SK-N-SH treated with all-trans-retinoic acid at 6 μM for 48 hours (cell line): ENCODE data around the gene DHX34.
"Not testable (repeated sequence)": the region's sequence is repeated elsewhere in the genome, so short reads cannot be mapped to it uniquely, and the experiment has no call there.

Source experiments
- ATAC-seq: fragments of 200-7000 bp; cut with Tn5 transposase; 3 replicates; pipeline ENCODE4 v1.9.1; 2020; ENCODE audit warnings: mild to moderate bottlenecking, moderate library complexity
- CREB5 ChIP-seq: fragments of 250-450 bp; sonication (Bioruptor Pico); IDR thresholded peaks from 2 replicates; pipeline ENCODE4 v1.5.1; 2020; ENCODE audit warnings: low read depth, mild to moderate bottlenecking, moderate library complexity
- CSDC2 ChIP-seq: fragments of 250-450 bp; sonication (Bioruptor Pico); IDR thresholded peaks from 2 replicates; pipeline ENCODE4 v1.5.0; 2020; ENCODE audit warnings: mild to moderate bottlenecking, moderate library complexity
- CSRNP3 ChIP-seq: fragments of 250-450 bp; sonication (Bioruptor Pico); IDR thresholded peaks from 2 replicates; pipeline ENCODE4 v1.5.1; 2021; ENCODE audit warnings: mild to moderate bottlenecking, moderate library complexity
- ESRRG ChIP-seq: fragments of 250-450 bp; sonication (Bioruptor Pico); IDR thresholded peaks from 2 replicates; pipeline ENCODE4 v1.6.1; 2021; ENCODE audit warnings: mild to moderate bottlenecking
- GLIS3 ChIP-seq: fragments of 250-450 bp; sonication (Bioruptor Pico); IDR thresholded peaks from 2 replicates; pipeline ENCODE4 v1.5.0; 2020; ENCODE audit warnings: mild to moderate bottlenecking, moderate library complexity
- ISL1 ChIP-seq: fragments of 250-450 bp; sonication (Bioruptor Pico); IDR thresholded peaks from 2 replicates; pipeline ENCODE4 v2.1.2; 2022; ENCODE audit warnings: mild to moderate bottlenecking, moderate library complexity
- PPARA ChIP-seq: fragments of 250-450 bp; sonication (Bioruptor Pico); IDR thresholded peaks from 2 replicates; pipeline ENCODE4 v1.5.0; 2020; ENCODE audit warnings: mild to moderate bottlenecking, borderline replicate concordance
- SNAI2 ChIP-seq: fragments of 250-450 bp; sonication (Bioruptor Pico); IDR thresholded peaks from 2 replicates; pipeline ENCODE4 v1.5.0; 2020; ENCODE audit warnings: mild to moderate bottlenecking, moderate library complexity
- TSHZ2 ChIP-seq: fragments of 250-450 bp; sonication (Bioruptor Pico); IDR thresholded peaks from 2 replicates; pipeline ENCODE4 v1.5.0; 2020; ENCODE audit warnings: mild to moderate bottlenecking, moderate library complexity
- ZC3H10 ChIP-seq: fragments of 250-450 bp; sonication (Bioruptor Pico); IDR thresholded peaks from 2 replicates; pipeline ENCODE4 v1.5.1; 2021; ENCODE audit warnings: mild to moderate bottlenecking, moderate library complexity
- ZFP3 ChIP-seq: fragments of 250-450 bp; sonication (Bioruptor Pico); IDR thresholded peaks from 2 replicates; pipeline ENCODE4 v1.5.0; 2020; ENCODE audit warnings: mild to moderate bottlenecking, moderate library complexity
- ZFP30 ChIP-seq: fragments of 450-650 bp; formaldehyde crosslinking; IDR thresholded peaks from 2 replicates; pipeline ENCODE4 v1.5.0; 2022; ENCODE audit warnings: mild to moderate bottlenecking, moderate library complexity
- ZNF70 ChIP-seq: fragments of 450-650 bp; formaldehyde crosslinking; IDR thresholded peaks from 2 replicates; pipeline ENCODE4 v1.5.0; 2020; ENCODE audit warnings: mild to moderate bottlenecking, moderate library complexity
- ZNF8 ChIP-seq: fragments of 450-650 bp; formaldehyde crosslinking; IDR thresholded peaks from 2 replicates; pipeline ENCODE4 v1.5.0; 2020; ENCODE audit warnings: mild to moderate bottlenecking, moderate library complexity
- TF ChIP-seq, protein P1 (sequence below): fragments of 250-450 bp; sonication (Bioruptor Pico); IDR thresholded peaks from 2 replicates; pipeline ENCODE4 v1.8.0; 2021; ENCODE audit warnings: low read depth, mild to moderate bottlenecking, moderate library complexity, borderline replicate concordance

Gene DHX34

GRCh38 chr19:47340477-47341208, 8.5 kb upstream of the DHX34 start:
- ATAC-seq: no peak
- TF ChIP-seq ISL1 (CRISPR knock-in tag): no peak

GRCh38 chr19:47341734-47342133, 7.4 kb upstream of the DHX34 start:
- no peak for ATAC-seq
- TF ChIP-seq, protein P1, sequence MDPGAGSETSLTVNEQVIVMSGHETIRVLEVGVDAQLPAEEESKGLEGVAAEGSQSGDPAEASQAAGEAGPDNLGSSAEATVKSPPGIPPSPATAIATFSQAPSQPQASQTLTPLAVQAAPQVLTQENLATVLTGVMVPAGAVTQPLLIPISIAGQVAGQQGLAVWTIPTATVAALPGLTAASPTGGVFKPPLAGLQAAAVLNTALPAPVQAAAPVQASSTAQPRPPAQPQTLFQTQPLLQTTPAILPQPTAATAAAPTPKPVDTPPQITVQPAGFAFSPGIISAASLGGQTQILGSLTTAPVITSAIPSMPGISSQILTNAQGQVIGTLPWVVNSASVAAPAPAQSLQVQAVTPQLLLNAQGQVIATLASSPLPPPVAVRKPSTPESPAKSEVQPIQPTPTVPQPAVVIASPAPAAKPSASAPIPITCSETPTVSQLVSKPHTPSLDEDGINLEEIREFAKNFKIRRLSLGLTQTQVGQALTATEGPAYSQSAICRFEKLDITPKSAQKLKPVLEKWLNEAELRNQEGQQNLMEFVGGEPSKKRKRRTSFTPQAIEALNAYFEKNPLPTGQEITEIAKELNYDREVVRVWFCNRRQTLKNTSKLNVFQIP: no peak
- TF ChIP-seq, all 23 proteins: peak for 0

DNA sequence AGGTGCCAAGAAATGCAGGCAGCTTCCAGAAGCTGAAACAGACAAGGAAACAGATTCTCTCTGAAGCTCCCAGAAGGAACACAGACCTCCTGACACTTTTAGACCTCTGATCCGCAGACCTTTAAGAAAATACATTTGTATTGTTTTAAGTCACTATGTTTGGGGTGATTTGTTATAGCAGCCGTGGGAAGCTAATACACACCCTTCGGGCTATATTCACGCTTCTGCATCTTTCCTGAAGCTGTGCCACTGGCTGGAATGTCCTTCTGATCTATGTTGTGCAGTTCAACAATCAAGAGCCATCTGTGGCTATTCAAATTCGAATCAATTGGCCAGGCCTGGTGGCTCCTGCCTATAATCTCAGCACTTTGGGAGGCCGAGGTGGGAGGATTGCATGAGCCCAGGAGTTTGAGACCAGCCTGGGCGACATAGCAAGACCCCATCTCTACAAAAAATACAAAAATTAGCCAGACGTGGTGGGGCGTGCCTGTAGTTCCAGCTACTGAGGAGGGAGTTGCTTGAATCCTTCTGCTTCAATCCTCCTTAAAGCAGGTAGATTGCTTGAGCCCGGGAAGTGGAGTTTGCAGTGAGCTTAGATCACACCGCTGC, 5.8 kb upstream of the DHX34 start:
- ATAC-seq: no peak
- TF ChIP-seq ESRRG (CRISPR knock-in tag): no peak
- TF ChIP-seq ZFP30 (CRISPR knock-in tag): no peak
- TF ChIP-seq PPARA: no peak
- no peak for TF ChIP-seq CSRNP3 (CRISPR knock-in tag)

GRCh38 chr19:47344425-47344824, 4.7 kb upstream of the DHX34 start:
- ATAC-seq: no peak
- no peak for TF ChIP-seq ZC3H10 (CRISPR knock-in tag)
- no peak for TF ChIP-seq CREB5 (CRISPR knock-in tag)
- no peak for TF ChIP-seq ESRRG (CRISPR knock-in tag)
- no peak for TF ChIP-seq SNAI2 (CRISPR knock-in tag)
- TF ChIP-seq GLIS3: no peak
- TF ChIP-seq ZFP3: no peak
- no peak for TF ChIP-seq CSDC2 (CRISPR knock-in tag)
- TF ChIP-seq ZNF8 (CRISPR knock-in tag): no peak
- TF ChIP-seq ISL1 (CRISPR knock-in tag): no peak
- TF ChIP-seq ZFP30 (CRISPR knock-in tag): no peak

DNA sequence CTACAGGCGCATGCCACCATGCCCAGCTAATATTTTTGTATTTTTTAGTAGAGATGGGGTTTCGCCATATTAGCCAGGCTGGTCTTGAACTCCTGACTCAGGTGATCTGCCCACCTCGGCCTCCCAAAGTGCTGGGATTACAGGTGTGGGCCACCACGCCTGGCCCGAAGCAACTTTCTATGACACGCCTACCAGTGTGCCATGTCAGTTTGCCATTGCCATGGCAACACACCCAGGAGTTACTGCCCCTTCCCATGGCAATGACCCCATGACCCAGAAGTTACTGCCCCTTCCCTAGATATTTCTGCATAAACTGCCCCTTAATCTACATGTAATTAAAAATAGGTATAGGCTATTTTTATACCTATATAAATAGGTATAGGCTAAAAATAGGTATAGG, 3.1 kb upstream of the DHX34 start:
- not testable (repeated sequence) for ATAC-seq

- TF ChIP-seq ISL1 (CRISPR knock-in tag) (no peak), TSHZ2 (no peak), ZFP3 (no peak), ZNF70 (CRISPR knock-in tag) (no peak)
- TF ChIP-seq, protein P1: no peak
- ATAC-seq: no peak
Observed at GRCh38 chr19:47350630-47351029, 1.5 kb downstream of the DHX34 start.
